PC-3 (cell line): ENCODE data around the gene KLHL25. TPM values are rescaled to one million over a fixed set of nuclear protein-coding genes. Genes with fewer than 3 reads are reported as not detected.
A peak's percentile ranks its signal among the peaks of the same experiment; 100 is the strongest.

ENCODE experiments used
- ATAC-seq: fragments of 200-7000 bp; cut with Tn5 transposase; 2 replicates; pipeline ENCODE4 v1.9.1; 2020; ENCODE audit warnings: mild to moderate bottlenecking, moderate library complexity
- BruUV-seq: library from RNA; stranded (reverse); fragments of 400-500 nt; replicated peaks from 2 replicates; lab custom pipeline; 2021; lab: Mats Ljungman, UMichigan
- CTCF ChIA-PET: fragments of 300-600 bp; sonication (Branson Sonifier 250); formaldehyde crosslinking; loops from one replicate; lab custom pipeline; 2022; ENCODE audit warnings: antibody characterized with exemption; lab: Charles Lee
- POLR2A ChIA-PET: fragments of 300-600 bp; sonication (Branson Sonifier 250); formaldehyde crosslinking; loops from one replicate; lab custom pipeline; 2022; ENCODE audit warnings: antibody characterized with exemption; ENCODE audit not compliant: unreplicated experiment; lab: Charles Lee
- DNase-seq: peaks from one replicate; pipeline ENCODE4 v3.0.0-alpha.2; 2015
- H2AFZ ChIP-seq: fragments of 300-600 bp; sonication (generic); 2 replicates; pipeline ENCODE4 v1.6.0; 2016; ENCODE audit warnings: antibody characterized with exemption, low read length
- H3F3A ChIP-seq: fragments of 300-600 bp; sonication (generic); one replicate; pipeline ENCODE4 v1.6.0; 2017; ENCODE audit warnings: antibody characterized with exemption, low read length, control low read depth, mild to moderate bottlenecking; ENCODE audit not compliant: unreplicated experiment
- H3K27ac ChIP-seq: fragments of 300-600 bp; sonication (generic); 2 replicates; pipeline ENCODE4 v1.5.1; 2016; ENCODE audit warnings: mild to moderate bottlenecking, low read length
- H3K27me3 ChIP-seq: fragments of 300-600 bp; sonication (generic); 2 replicates; pipeline ENCODE4 v1.6.1; 2016; ENCODE audit warnings: low read length, mixed read lengths
- H3K36me3 ChIP-seq: fragments of 300-600 bp; sonication (generic); 2 replicates; pipeline ENCODE4 v1.6.1; 2016; ENCODE audit warnings: low read depth, mixed run types, low read length, mixed read lengths
- H3K4me1 ChIP-seq: fragments of 300-600 bp; sonication (generic); 2 replicates; pipeline ENCODE4 v1.5.1; 2016; ENCODE audit warnings: low read length; ENCODE audit not compliant: insufficient read depth
- H3K4me2 ChIP-seq: fragments of 300-600 bp; sonication (generic); 2 replicates; pipeline ENCODE4 v1.6.0; 2016; ENCODE audit warnings: low read length
- H3K4me3 ChIP-seq: fragments of 300-600 bp; sonication (generic); 2 replicates; pipeline ENCODE4 v1.5.1; 2016; ENCODE audit warnings: mild to moderate bottlenecking, low read length, mixed read lengths
- H3K79me2 ChIP-seq: fragments of 300-600 bp; sonication (generic); 2 replicates; pipeline ENCODE4 v1.6.1; 2017; ENCODE audit warnings: low read length, mixed read lengths
- H3K9ac ChIP-seq: fragments of 300-600 bp; sonication (generic); 2 replicates; pipeline ENCODE4 v1.6.0; 2016; ENCODE audit warnings: mild to moderate bottlenecking, low read length
- H3K9me2 ChIP-seq: fragments of 300-600 bp; sonication (generic); replicated peaks from 2 replicates; pipeline ENCODE4 v1.6.1; 2016; ENCODE audit warnings: mixed run types, low read length, mixed read lengths
- H3K9me3 ChIP-seq: fragments of 300-600 bp; sonication (generic); 2 replicates; pipeline ENCODE4 v1.6.1; 2016; ENCODE audit warnings: low read length, mixed read lengths
- H4K20me1 ChIP-seq: fragments of 300-600 bp; sonication (generic); 2 replicates; pipeline ENCODE4 v1.6.1; 2016; ENCODE audit warnings: low read length, mixed read lengths
- CTCF ChIP-seq: fragments of 300-600 bp; sonication (generic); conservative IDR thresholded peaks from 2 replicates; pipeline ENCODE4 v1.5.1; 2017; ENCODE audit warnings: antibody characterized with exemption, low read depth, mild to moderate bottlenecking, low read length
- EZH2 ChIP-seq: fragments of 300-600 bp; sonication (generic); IDR thresholded peaks from one replicate; pipeline ENCODE4 v1.6.1; 2017; ENCODE audit warnings: antibody characterized with exemption, mild to moderate bottlenecking, low read length; ENCODE audit not compliant: unreplicated experiment
- EZH2phosphoT487 ChIP-seq: fragments of 300-600 bp; sonication (generic); IDR thresholded peaks from 2 replicates; pipeline ENCODE4 v1.6.1; 2018; ENCODE audit warnings: mild to moderate bottlenecking, antibody characterized with exemption, low read length, borderline replicate concordance
- intact Hi-C: fragments of 100-400 bp; cut with micrococcal nuclease; formaldehyde crosslinking; loops from 2 replicates; pipeline ENCODE4 v1.9.0; 2023
- total RNA-seq: library from RNA; depleted of rRNA; stranded (reverse); fragments of >200 nt; gene quantifications from 2 replicates; pipeline ENCODE4 v1.2.3, GENCODE V29; 2014

Gene KLHL25
- total RNA-seq, 1 experiment from 2014 or later = 7.2 TPM

GRCh38 chr15:85793641-85794597, 806 bp downstream of the KLHL25 start:
- Histone ChIP-seq H3K36me3 (no peaks in the 10 kb centered on the region), H2AFZ (peak overlapping the region; percentile 74), H3K9ac (peak overlapping the region; percentile 79), H3K27ac (0 out of 2 replicates have a peak overlapping the region, but pooled peaks have one; percentile 5), H4K20me1 (peaks cover 7% of the 10 kb centered on the region; the same call in 1 of the 2 replicates), H3K9me3 (no peaks in the 10 kb centered on the region), H3K79me2 (peaks cover 51% of the 10 kb centered on the region), H3K9me2 (no peaks in the 10 kb centered on the region), H3F3A (no peaks in the 10 kb centered on the region), H3K4me3 (peak overlapping the region; percentile 84), H3K4me1 (peaks cover 23% of the 10 kb centered on the region), H3K4me2 (peak overlapping the region; percentile 99), H3K27me3 (no peaks in the 10 kb centered on the region)
- DNase-seq (peak; percentile 9), ATAC-seq (peak; percentile 36)
- intact Hi-C loops = no loop called here
- ChIA-PET POLR2A (interaction anchor here (0.8 kb wide), 1 partner anchor 46 kb away, joined by 9 read pairs; no protein-coding TSS in a partner anchor), CTCF (no interaction called here)
- BruUV-seq = TSS peak; percentile 59
- TF ChIP-seq EZH2phosphoT487 (no peak), CTCF (no peak), EZH2 (no peak)

DNA sequence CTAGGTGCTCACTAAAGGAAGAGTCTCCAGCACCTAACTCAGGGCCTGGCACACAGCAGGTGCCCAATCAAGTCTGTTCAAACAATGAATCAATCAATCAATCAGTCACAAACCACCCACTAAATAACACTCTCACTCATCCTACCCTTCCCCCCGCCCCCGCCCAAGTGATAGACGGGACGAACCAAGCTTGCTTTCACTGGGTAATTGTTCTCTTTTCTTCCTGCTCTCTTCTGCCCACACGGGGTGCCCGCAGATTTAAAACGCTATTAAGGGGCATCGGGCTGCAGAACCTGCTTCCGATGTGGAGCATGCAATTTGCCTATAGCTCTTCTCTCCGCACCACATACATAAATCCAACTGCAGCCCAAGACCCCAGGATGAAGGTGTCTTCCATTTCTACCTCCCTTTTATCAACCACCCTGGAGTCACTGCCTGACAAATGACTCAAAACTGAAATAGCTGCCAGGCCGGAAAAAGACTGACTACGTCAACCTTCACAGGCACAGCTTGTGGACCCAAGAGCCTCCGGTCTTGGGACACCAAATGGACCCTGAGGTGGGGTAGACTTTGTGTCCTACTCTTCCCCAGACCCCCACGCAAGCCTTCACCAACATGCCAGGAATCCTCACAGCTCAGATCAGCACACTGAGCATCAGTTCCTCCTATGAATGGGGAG, 1.7 kb downstream of the KLHL25 start:
- H3K36me3 ChIP-seq = no peaks in the 10 kb centered on the region
- no peak for TF ChIP-seq EZH2
- no peak for TF ChIP-seq CTCF
- no peak for TF ChIP-seq EZH2phosphoT487
- H3K4me1 ChIP-seq = peaks cover 23% of the 10 kb centered on the region
- H3K9me2 ChIP-seq = no peaks in the 10 kb centered on the region
- CTCF ChIA-PET = no interaction called here
- H3K79me2 ChIP-seq = peaks cover 60% of the 10 kb centered on the region
- no peaks in the 10 kb centered on the region for H3F3A ChIP-seq
- H3K4me3 ChIP-seq = peak overlapping the region; percentile 84
- BruUV-seq = no TSS peak
- ATAC-seq (0 out of 2 replicates have a peak, but pooled peaks have one; percentile 9), DNase-seq (peak; percentile 62)
- peak overlapping the region; percentile 79 for H3K9ac ChIP-seq
- peak overlapping the region; percentile 99 for H3K4me2 ChIP-seq
- H3K9me3 ChIP-seq = no peaks in the 10 kb centered on the region
- intact Hi-C loops = no loop called here
- no peaks in the 10 kb centered on the region for H3K27me3 ChIP-seq
- POLR2A ChIA-PET = no interaction called here
- 0 out of 2 replicates have a peak overlapping the region, but pooled peaks have one; percentile 74 for H2AFZ ChIP-seq
- H3K27ac ChIP-seq = no peak overlapping the region
- peaks cover 7% of the 10 kb centered on the region; the same call in 1 of the 2 replicates for H4K20me1 ChIP-seq
